Fibroblast of lung (primary cell): Measurements from ENCODE around the gene STARD10. TPM values are rescaled to one million over a fixed set of nuclear protein-coding genes. Genes with fewer than 3 reads are reported as not detected.

Experiments
- DNase-seq, 2 donors: peaks; one replicate each; pipeline versions ENCODE4 v3.0.0 to v3.0.0-alpha.2; 2010; ENCODE audit warnings: low read depth in 2 of 2
- H2AFZ ChIP-seq: 2 replicates; pipeline ENCODE4 v1.5.1; 2012; ENCODE audit warnings: low read length, control low read depth, inconsistent platforms
- H3K27ac ChIP-seq: 2 replicates; pipeline ENCODE4 v1.5.1; 2011; ENCODE audit warnings: low read length, control low read depth; ENCODE audit not compliant: insufficient read depth
- H3K27me3 ChIP-seq: 2 replicates; pipeline ENCODE4 v1.5.1; 2011; ENCODE audit warnings: mild to moderate bottlenecking, low read length; ENCODE audit not compliant: control insufficient read depth, insufficient read depth
- H3K36me3 ChIP-seq: 2 replicates; pipeline ENCODE4 v1.5.1; 2011; ENCODE audit warnings: low read length; ENCODE audit not compliant: control insufficient read depth, insufficient read depth
- H3K4me1 ChIP-seq: 2 replicates; pipeline ENCODE4 v1.5.1; 2011; ENCODE audit warnings: low read length; ENCODE audit not compliant: control insufficient read depth, insufficient read depth; ENCODE audit errors: extremely low read depth
- H3K4me2 ChIP-seq: 2 replicates; pipeline ENCODE4 v1.5.1; 2011; ENCODE audit warnings: low read length, control low read depth; ENCODE audit not compliant: insufficient read depth; ENCODE audit errors: extremely low read depth
- H3K4me3 ChIP-seq, 4 experiments: fragments of 200-600 bp in 1 of 4; sonication (generic) in 1 of 4; replicated peaks in 1 of 4; 2 replicates each; pipeline ENCODE4 v1.5.1; 2011 to 2016; ENCODE audit warnings: low read length in 4 of 4, low read depth in 3 of 4, mild to moderate bottlenecking in 3 of 4, control low read depth in 2 of 4, inconsistent platforms in 1 of 4, mixed read lengths in 1 of 4; ENCODE audit not compliant: insufficient read depth in 1 of 4; ENCODE audit errors: control extremely low read depth in 1 of 4
- H3K79me2 ChIP-seq: 2 replicates; pipeline ENCODE4 v1.5.1; 2012; ENCODE audit warnings: mild to moderate bottlenecking, low read length, inconsistent platforms; ENCODE audit not compliant: control insufficient read depth, insufficient read depth
- H3K9ac ChIP-seq: 2 replicates; pipeline ENCODE4 v1.5.1; 2011; ENCODE audit warnings: mild to moderate bottlenecking, low read length, control low read depth; ENCODE audit not compliant: insufficient read depth
- H3K9me3 ChIP-seq: 2 replicates; pipeline ENCODE4 v1.5.1; 2012; ENCODE audit warnings: low read depth, low read length; ENCODE audit not compliant: control insufficient read depth, insufficient read depth
- H4K20me1 ChIP-seq: 2 replicates; pipeline ENCODE4 v1.5.1; 2011; ENCODE audit warnings: low read length; ENCODE audit not compliant: control insufficient read depth, insufficient read depth; ENCODE audit errors: extremely low read depth
- CTCF ChIP-seq, 2 donors: IDR thresholded peaks in 1 of 2; conservative IDR thresholded peaks in 1 of 2; 1 replicate in 1 of 2; 2 replicates in 1 of 2; pipeline ENCODE4 v1.5.1; 2011 to 2012; ENCODE audit warnings: low read length in 2 of 2, control low read depth in 1 of 2, inconsistent platforms in 1 of 2, low read depth in 1 of 2, mild to moderate bottlenecking in 1 of 2
- EZH2 ChIP-seq: IDR thresholded peaks from 2 replicates; pipeline ENCODE4 v1.5.1; 2012; ENCODE audit warnings: low read length, control low read depth, mild to moderate bottlenecking; ENCODE audit errors: missing control alignments
- polyA plus RNA-seq, 2 donors: library from polyadenylated mRNA; depleted of rRNA in 1 of 2; stranded (reverse) in 1 of 2; unstranded in 1 of 2; fragments of >200 nt; gene quantifications; 2 replicates each; pipeline ENCODE4 v1.2.1, GENCODE V29; 2011 to 2012; ENCODE audit warnings: missing spikeins in 1 of 2
- total RNA-seq: library from RNA; depleted of rRNA; stranded (reverse); fragments of >200 nt; gene quantifications from 2 replicates; pipeline ENCODE4 v1.2.1, GENCODE V29; 2014

STARD10 gene
- total and polyA plus RNA-seq, 2 donors (not counting 1 experiment from before 2014, with no cell fraction given): 20.7 to 32.0 TPM

GRCh38 chr11:72780296-72781062 lies 13.4 kb downstream of the STARD10 start:
- H3K9ac ChIP-seq: no peak overlapping the region
- TF ChIP-seq CTCF (conservative IDR thresholded peaks at IDR 0.05 in 1 of 2, IDR thresholded peaks at IDR 0.05 in 1 of 2; ENCODE audit: low read depth in 1 of 2, low read length in 2 of 2) (no peak), EZH2 (no peak)
- H3K4me1 ChIP-seq: no peaks in the 10 kb centered on the region
- H3K36me3 ChIP-seq: no peaks in the 10 kb centered on the region
- no peak overlapping the region for H3K27ac ChIP-seq
- H3K27me3 ChIP-seq: peaks cover 3% of the 10 kb centered on the region
- peak overlapping the region in 2 of 4 experiments; percentile 10 to 52 for H3K4me3 ChIP-seq
- H3K4me2 ChIP-seq: no peak overlapping the region
- no peak overlapping the region for H2AFZ ChIP-seq
- H4K20me1 ChIP-seq: no peaks in the 10 kb centered on the region
- no peak for DNase-seq
- no peaks in the 10 kb centered on the region for H3K9me3 ChIP-seq
- H3K79me2 ChIP-seq: no peaks in the 10 kb centered on the region

GRCh38 chr11:72779495-72780128 lies 14.2 kb downstream of the STARD10 start:
- H3K4me2 ChIP-seq: no peak overlapping the region
- H3K27ac ChIP-seq: no peak overlapping the region
- TF ChIP-seq EZH2 (no peak), CTCF (conservative IDR thresholded peaks at IDR 0.05 in 1 of 2, IDR thresholded peaks at IDR 0.05 in 1 of 2; ENCODE audit: low read depth in 1 of 2, low read length in 2 of 2) (no peak)
- no peaks in the 10 kb centered on the region for H3K79me2 ChIP-seq
- H2AFZ ChIP-seq: no peak overlapping the region
- no peak overlapping the region for H3K4me3 ChIP-seq
- H3K9ac ChIP-seq: no peak overlapping the region
- H3K27me3 ChIP-seq: peaks cover 3% of the 10 kb centered on the region
- no peaks in the 10 kb centered on the region for H3K36me3 ChIP-seq
- no peak for DNase-seq
- H4K20me1 ChIP-seq: no peaks in the 10 kb centered on the region
- no peaks in the 10 kb centered on the region for H3K4me1 ChIP-seq
- no peaks in the 10 kb centered on the region for H3K9me3 ChIP-seq

- peaks cover 2% of the 10 kb centered on the region for H3K4me1 ChIP-seq
- no peak overlapping the region for H3K27ac ChIP-seq
- no peaks in the 10 kb centered on the region for H3K79me2 ChIP-seq
- no peak overlapping the region for H3K9ac ChIP-seq
- H2AFZ ChIP-seq: no peak overlapping the region
- no peaks in the 10 kb centered on the region for H3K36me3 ChIP-seq
- no peaks in the 10 kb centered on the region for H4K20me1 ChIP-seq
- H3K9me3 ChIP-seq: no peaks in the 10 kb centered on the region
- no peak overlapping the region for H3K4me2 ChIP-seq
- no peak overlapping the region for H3K4me3 ChIP-seq
- no peak for DNase-seq
- no peak for TF ChIP-seq CTCF (conservative IDR thresholded peaks at IDR 0.05 in 1 of 2, IDR thresholded peaks at IDR 0.05 in 1 of 2; ENCODE audit: low read depth in 1 of 2, low read length in 2 of 2)
- no peak for TF ChIP-seq EZH2
- peaks cover 3% of the 10 kb centered on the region for H3K27me3 ChIP-seq
Measured at GRCh38 chr11:72778535-72779494, 15.0 kb downstream of the STARD10 start.
